ENCODE measurements around the gene NHEJ1.
"Not testable (repeated sequence)": the region's sequence is repeated elsewhere in the genome, so short reads cannot be mapped to it uniquely, and the experiment has no call there.

Gene NHEJ1

DNA sequence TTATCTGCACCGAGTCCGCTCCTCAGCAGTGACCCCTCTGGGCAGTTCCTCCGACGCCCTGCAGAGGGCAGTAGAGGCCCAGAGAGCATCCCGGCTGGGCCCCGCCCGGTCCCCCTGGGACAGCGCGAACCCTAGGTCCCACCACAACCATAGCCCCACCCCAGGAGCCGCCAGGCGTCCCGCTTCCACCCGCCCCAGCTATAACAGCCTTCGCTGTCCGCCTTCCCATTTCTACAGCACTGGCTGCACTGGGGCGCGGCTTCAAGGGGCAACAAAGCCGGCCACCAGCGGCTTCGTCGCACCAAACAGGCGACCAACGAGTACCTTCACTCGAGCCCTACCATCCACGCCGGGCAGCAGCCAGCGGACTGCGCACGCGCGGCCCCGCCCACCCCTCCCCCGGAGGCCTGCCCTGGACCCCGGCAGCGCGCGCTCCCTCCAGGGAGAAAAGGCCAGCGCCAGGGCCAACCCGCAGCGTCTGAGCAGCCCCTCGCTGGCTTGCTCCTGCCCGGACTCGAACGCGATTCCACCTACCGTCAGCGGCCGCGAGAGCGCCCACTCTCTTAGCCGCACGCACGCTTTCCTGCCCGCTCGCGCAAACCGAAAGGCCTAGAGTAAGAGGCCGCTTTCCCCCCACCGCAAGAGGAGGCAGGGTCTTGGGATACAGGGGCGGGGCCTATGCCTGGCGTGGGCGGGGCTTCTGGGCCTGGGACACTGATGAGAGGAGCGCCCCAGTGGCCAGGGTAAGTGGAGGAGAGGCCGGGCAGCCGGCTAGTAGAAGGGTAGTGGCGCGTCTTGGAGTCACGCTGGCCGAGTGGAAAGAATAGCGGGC, at the start of gene NHEJ1:
Gene NHEJ1, minus strand, starts transcription at position 630 of the 832 bp plus-strand sequence. CDS start 2,453 bp downstream, outside the sequence.
- DNase-seq (ENCODE audit: low read depth): peak; percentile 90

- DNase-seq (ENCODE audit: low read depth): no peak
These were observed 48.9 kb upstream of the NHEJ1 start for GRCh38 chr2:219209236-219210195.

- DNase-seq (ENCODE audit: low read depth): no peak
These were observed 47.5 kb upstream of the NHEJ1 start for GRCh38 chr2:219207884-219208740.

DNA sequence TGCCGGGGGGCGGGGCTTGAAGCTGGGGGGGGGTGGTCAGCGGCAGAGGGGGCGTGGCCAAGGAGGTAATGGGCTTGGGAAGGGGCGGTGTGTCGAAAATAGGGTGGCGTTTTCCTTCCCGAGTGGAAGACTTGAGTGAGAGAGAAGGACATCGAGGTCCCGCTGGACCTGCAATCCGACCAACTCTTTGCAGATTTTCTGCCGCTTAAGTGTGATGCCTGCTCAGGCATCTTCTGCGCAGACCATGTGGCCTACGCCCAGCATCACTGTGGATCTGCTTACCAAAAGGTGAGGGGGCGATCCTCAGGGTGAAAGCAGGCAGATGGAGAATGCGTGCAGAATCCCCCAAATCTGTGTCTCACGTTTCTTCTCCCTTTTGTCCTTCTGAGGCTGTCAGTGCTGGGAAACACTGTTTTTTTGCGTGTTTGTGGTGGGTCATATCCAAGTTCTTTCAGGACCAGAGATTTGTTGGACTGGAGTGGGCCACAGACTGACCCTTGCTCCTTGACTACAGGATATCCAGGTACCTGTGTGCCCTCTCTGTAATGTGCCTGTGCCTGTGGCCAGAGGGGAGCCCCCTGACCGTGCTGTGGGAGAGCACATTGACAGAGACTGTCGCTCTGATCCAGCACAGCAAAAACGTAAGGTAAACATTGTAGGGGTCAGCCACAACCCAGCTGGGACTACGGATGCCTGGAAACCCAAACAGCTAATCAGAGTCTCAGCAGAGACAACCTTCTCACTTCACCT, 46.7 kb upstream of the NHEJ1 start:
- no peak for DNase-seq (ENCODE audit: low read depth)

- DNase-seq (ENCODE audit: low read depth): peak; percentile 92
These were observed 45.9 kb upstream of the NHEJ1 start, which contains the start of gene ZFAND2B for GRCh38 chr2:219206328-219207133. ZFAND2B (plus strand) TSS chr2:219206782; CDS start chr2:219206988, 206 bp downstream.

- DNase-seq (ENCODE audit: low read depth): no peak
These were observed 45.3 kb upstream of the NHEJ1 start for GRCh38 chr2:219205981-219206327.

GRCh38 chr2:219205165-219205538, 44.5 kb upstream of the NHEJ1 start:
- DNase-seq (ENCODE audit: low read depth): no peak

DNA sequence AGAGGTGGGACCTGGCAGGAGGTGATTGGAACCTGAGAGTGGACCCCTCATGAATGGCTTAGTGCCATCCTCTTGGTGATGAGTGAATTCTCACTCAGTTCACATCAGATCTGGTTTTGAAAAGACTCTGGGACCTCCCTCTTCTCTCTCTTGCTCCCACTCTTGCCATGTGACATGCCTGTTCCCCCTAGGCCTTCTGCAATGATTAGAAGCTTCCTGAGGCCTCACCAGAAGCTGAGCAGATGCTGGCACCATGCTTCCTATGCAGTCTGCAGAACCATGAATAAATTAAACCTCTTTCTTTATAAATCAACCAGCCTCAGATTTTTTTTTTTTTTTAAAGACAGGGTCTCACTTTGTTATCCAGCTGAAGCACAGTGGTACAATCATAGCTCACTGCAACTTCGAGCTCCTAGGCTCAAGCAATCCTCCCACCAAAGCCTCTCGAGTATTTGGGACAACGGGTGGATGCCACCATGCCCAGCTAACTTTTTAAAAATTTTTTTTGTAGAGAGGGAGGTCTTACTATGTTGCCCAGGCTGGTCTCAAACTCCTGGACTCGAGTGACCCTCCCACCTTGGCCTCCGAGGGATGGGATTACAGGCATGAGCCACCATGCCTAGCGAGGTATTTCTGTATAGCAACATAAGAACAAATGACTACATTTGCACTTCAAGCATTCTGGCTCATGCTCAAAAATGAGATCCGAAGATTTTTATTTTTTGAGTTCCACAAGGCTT, 44.0 kb upstream of the NHEJ1 start:
- no peak for DNase-seq (ENCODE audit: low read depth)

GRCh38 chr2:219201331-219201730, 40.7 kb upstream of the NHEJ1 start:
- not testable (repeated sequence) for DNase-seq (ENCODE audit: low read depth)

GRCh38 chr2:219200502-219201326, 40.1 kb upstream of the NHEJ1 start:
- DNase-seq (ENCODE audit: low read depth): not testable (repeated sequence)

DNA sequence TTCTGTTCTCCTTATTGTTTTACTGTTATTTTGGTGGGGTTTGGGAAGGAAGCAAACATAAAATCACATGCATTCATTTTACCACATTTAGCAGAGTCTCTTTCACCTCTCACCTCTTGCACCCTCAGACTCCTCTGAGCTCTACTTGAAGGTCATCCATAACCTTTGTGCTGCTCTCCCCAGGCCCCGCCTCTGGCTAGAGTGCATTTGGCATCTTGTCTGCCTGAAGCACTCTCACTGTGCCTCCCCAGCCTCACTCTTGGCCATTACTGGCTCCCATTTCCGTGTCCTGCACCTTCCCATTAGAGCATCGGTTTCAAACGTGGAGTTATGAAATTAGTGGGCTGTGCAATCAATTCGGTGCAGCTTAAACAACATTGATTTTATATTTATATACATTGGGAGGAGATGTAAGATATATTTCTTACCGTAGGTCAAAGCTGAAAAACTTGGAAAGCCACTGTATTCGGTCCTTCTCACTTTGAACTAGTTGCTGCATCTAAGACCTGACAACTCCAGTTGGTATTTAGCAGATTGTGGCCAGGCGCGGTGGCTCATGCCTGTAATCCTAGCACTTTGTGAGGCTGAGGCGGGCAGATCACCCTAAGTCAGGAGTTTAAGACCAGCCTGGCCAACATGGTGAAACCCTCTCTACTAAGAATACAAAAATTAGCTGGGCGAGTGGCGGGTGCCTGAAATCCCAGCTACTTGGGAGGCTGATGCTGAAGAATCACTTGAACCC, 39.0 kb upstream of the NHEJ1 start:
- DNase-seq (ENCODE audit: low read depth): no peak

GRCh38 chr2:219198974-219199373, 38.4 kb upstream of the NHEJ1 start:
- DNase-seq (ENCODE audit: low read depth): no peak

DNA sequence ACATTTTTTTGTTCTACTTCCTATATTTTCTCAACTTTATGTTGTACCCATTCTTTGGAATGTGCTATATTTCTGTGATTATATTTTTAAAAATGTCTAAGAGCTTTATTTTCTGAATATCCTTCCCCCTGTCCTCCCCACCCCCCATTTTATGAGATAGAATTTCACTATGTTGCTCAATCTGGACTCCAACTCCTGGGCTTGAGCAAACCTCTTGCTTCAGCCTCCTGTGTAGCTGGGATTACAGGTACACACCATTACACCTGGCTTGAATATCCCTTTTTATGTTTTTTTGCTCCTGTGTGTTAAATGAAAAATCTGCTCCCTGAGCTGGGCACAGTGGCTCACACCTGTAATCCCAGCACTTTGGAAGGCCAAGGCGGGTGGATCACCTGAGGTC, 36.8 kb upstream of the NHEJ1 start:
- no peak for DNase-seq (ENCODE audit: low read depth)

DNA sequence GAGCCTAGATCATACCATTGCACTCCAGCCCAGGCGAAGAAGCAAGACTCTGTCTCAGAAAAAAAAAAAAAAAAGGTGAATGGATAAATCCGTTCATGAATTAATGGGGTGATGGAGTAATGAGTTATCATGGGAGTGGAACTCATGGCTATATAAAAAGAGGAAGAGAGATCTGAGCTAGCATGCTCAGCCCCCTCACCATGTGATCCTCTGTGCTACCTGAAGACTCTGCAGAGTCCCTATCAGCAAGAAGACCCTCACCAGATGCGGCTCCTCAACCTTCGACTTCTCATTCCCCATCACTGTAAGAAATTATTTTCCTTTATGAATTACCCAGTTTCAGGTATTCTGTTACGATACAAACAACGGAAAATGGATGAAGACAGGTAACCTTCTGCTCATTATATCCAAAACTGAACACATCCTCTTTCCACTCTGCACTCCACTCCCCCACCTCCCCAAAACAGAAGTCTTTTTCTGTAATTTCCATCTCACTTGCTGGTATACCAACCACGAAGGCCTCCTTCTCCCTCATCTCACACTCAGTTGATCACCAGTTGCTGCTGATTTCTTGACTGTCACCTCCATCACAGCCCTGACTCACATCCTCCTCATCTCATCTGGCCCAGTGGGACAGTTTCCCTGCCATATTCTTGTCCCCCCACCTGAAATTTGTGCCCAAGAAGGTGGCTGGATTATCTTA, 26.3 kb upstream of the NHEJ1 start:
- DNase-seq (ENCODE audit: low read depth): no peak

- no peak for DNase-seq (ENCODE audit: low read depth)
These were observed 23.5 kb upstream of the NHEJ1 start for GRCh38 chr2:219184121-219184520.

DNA sequence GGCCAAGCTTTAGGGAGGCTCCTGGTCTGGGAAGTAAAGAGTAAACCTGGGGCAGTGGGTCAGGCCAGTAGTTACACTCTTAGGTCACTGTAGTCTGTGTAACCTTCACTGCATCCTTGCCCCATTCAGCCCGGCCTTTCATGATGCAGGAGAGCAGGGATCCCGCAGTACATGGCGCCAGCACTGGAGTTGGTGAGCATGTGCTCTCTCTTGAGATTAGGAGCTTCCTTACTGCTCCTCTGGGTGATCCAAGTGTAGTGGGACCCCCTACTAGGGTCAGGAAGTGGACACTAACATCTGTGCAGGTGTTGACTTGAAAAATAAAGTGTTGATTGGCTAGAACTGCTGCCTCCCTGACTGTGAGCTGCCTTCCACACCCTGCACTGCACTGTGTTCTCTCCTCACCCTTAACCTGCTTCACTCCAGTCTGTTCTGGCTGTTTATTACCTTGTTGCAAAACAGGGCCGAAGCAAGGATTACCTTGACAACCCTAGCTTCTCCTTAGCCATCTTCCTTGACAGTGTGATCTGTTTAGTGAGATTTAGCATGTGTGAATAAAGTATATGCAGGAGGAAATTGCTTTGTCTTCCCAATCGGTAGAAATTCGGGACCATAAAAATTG, 22.6 kb upstream of the NHEJ1 start:
- no peak for DNase-seq (ENCODE audit: low read depth)

All from stimulated activated CD4-positive, alpha-beta T cell treated with anti-CD3 and anti-CD28 coated beads, Interleukin-2, amount 100 ng/mL, for 4 hours (primary cell).